HL-60 (cell line): Measurements from ENCODE around the gene SYVN1.
A peak's percentile ranks its signal among the peaks of the same experiment; 100 is the strongest.

Source experiments
- DNase-seq, 2 experiments: peaks; one replicate each; pipeline ENCODE4 v3.0.0-alpha.2; 2010 to 2020; ENCODE audit warnings: low read depth in 1 of 2, low spot score in 1 of 2
- H3K27ac ChIP-seq: fragments of 250-450 bp; sonication (Bioruptor Pico); replicated peaks from 2 replicates; pipeline ENCODE4 v1.5.1; 2020; ENCODE audit warnings: mild to moderate bottlenecking, moderate library complexity
- H3K27me3 ChIP-seq: fragments of 250-450 bp; sonication (Bioruptor Pico); 2 replicates; pipeline ENCODE4 v1.5.1; 2021; ENCODE audit warnings: mild to moderate bottlenecking, moderate library complexity; ENCODE audit not compliant: insufficient read depth, poor library complexity, severe bottlenecking
- H3K4me3 ChIP-seq: replicated peaks from 2 replicates; pipeline ENCODE4 v1.5.1; 2011; ENCODE audit warnings: mild to moderate bottlenecking, control low read depth, low read length; ENCODE audit not compliant: insufficient read depth
- CTCF ChIP-seq: IDR thresholded peaks from one replicate; pipeline ENCODE4 v1.5.1; 2011; ENCODE audit warnings: low read length, control low read depth, inconsistent platforms; ENCODE audit not compliant: insufficient read depth
- GABPA ChIP-seq: IDR thresholded peaks from 2 replicates; pipeline ENCODE4 v1.6.1; 2012; ENCODE audit warnings: low read depth
- POLR2AphosphoS5 ChIP-seq: IDR thresholded peaks from 2 replicates; pipeline ENCODE4 v1.6.1; 2012; ENCODE audit warnings: low read depth
- REST ChIP-seq: IDR thresholded peaks from 2 replicates; pipeline ENCODE4 v1.6.1; 2012; ENCODE audit warnings: low read depth; ENCODE audit not compliant: insufficient replicate concordance
- SPI1 ChIP-seq: IDR thresholded peaks from 2 replicates; pipeline ENCODE4 v1.6.1; 2012; ENCODE audit warnings: low read depth, mild to moderate bottlenecking, borderline replicate concordance
- long read RNA-seq: library from polyadenylated mRNA; unstranded; transcript quantifications from one replicate; pipeline ENCODE4 v2.0.0, GENCODE V29; 2020

The SYVN1 gene
- long read RNA-seq, partial matches to known transcripts = 2 of 6 reads
- long read RNA-seq, other reads (novel, unspliced or antisense) = 4 of 6 reads

GRCh38 chr11:65134240-65134951, at the start of gene SYVN1:
Gene SYVN1 (minus strand): TSS chr11:65134519. CDS start chr11:65133601, 918 bp downstream.
- H3K27me3 ChIP-seq = no peaks in the 10 kb centered on the region
- no peak for TF ChIP-seq REST
- TF ChIP-seq GABPA = peak; percentile 90
- peak; percentile 76; the same call in 1 of the 2 replicates for TF ChIP-seq POLR2AphosphoS5
- no peak for TF ChIP-seq SPI1
- TF ChIP-seq CTCF = no peak
- DNase-seq = peak; percentile 89 to 90
- peak within 1 kb of the TSS; percentile 97 for H3K4me3 ChIP-seq
- peak within 1 kb of the TSS; percentile 99 for H3K27ac ChIP-seq

GRCh38 chr11:65183201-65183891, 49.0 kb upstream of the SYVN1 start:
- no peaks in the 10 kb centered on the region for H3K27me3 ChIP-seq
- TF ChIP-seq SPI1 (no peak), GABPA (no peak), REST (no peak), POLR2AphosphoS5 (no peak), CTCF (no peak)
- H3K4me3 ChIP-seq = no peak overlapping the region
- DNase-seq = no peak
- no peak overlapping the region for H3K27ac ChIP-seq

- Histone ChIP-seq H3K27me3 (no peaks in the 10 kb centered on the region), H3K4me3 (peak overlapping the region; percentile 97), H3K27ac (peak overlapping the region; percentile 70)
- peak in 1 of 2 experiments; percentile 27 for DNase-seq
- TF ChIP-seq GABPA (no peak), REST (no peak), CTCF (no peak), SPI1 (no peak), POLR2AphosphoS5 (no peak)
Observed at GRCh38 chr11:65182258-65183170, 48.2 kb upstream of the SYVN1 start.
